NCI-H2171 treated with DMSO at 0.1 percent for 48 hours (cell line): ENCODE data around the gene DBI.
A peak's percentile ranks its signal among the peaks of the same experiment; 100 is the strongest.
"Not testable (repeated sequence)": the region's sequence is repeated elsewhere in the genome, so short reads cannot be mapped to it uniquely, and the experiment has no call there.

Experiments used
- DNase-seq: peaks from one replicate; lab custom pipeline; 2025; lab: John Stamatoyannopoulos, UW

The DBI gene

GRCh38 chr2:119402106-119402505, 35.3 kb downstream of the DBI start:
- DNase-seq, result no peak

- DNase-seq, result no peak
Observed at GRCh38 chr2:119402645-119403560, 36.1 kb downstream of the DBI start.

DNA sequence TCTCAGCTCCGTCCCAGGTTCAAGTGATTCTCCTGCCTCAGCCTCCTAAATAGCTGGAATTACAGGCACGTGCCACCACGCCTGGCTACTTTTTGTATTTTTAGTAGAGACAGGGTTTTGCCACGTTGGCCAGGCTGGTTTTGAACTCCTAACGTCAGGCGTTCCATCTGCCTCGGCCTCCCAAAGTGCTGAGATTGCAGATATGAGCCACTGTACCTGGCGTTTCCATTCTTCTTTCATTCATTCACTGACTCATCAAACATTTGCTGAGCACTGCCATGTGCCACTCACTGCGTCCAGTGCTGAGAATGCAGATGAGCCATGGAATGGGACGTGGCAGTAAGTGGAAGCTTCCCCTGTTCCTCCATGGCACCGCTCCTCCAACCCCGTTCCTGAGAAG, 36.8 kb downstream of the DBI start:
- DNase-seq, result not testable (repeated sequence)

DNA sequence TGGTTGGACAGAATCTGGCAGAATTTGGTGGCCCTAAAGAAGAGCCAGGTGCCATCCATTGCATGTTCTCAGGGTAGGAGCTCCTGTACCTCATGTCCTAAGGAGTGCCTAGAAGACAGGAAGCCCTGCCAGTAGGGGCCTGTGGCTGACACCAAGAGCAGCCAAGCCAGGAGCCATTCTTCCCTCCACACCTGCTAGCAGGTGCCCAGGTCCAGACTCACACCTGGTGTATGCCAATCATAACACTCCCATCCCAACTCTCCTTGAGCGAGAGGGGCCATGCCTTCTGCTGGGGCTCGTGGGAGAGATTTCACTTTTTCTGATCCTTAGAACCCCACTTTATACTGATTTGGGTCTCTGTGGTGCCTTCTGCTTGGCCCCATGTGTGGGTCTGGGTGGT, 38.4 kb downstream of the DBI start:
- DNase-seq, result no peak

DNA sequence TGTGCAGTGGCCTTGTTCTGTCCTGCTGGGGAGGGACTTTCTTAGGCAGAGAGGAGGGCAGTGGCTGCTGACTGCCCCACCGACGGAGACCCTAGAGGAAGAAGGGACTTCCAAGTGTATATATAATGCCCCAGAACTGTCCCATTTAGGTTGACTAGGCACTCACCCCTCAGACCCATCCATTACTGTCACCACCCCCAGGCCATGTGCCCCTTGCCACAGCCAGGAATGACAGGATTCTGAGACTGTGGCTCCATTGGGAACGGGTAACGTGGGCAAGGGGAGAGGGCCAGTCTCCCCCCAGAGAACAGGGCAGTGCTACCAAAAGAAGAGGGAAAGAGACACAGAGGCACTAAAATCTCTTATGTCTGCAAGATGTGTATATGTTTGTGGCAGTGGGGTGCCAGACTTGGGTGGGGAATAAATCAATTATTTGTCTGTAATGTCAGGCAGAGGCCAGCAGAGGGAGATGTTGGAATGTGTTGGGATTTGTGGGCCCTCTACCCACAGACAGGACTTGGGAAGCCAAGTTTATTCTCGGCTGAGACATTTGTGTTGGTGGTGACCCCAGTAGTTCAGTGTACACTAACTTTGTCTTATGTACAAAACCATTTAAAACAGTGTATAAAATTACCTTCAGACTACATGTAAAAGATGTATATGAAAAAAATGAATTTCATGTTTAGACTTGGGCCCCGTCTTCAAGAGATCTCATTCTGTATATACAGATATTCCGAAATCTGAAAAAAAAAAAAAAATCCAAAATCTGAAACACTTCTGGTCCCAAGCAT, 40.8 kb downstream of the DBI start:
- peak; percentile 69 for DNase-seq

DNA sequence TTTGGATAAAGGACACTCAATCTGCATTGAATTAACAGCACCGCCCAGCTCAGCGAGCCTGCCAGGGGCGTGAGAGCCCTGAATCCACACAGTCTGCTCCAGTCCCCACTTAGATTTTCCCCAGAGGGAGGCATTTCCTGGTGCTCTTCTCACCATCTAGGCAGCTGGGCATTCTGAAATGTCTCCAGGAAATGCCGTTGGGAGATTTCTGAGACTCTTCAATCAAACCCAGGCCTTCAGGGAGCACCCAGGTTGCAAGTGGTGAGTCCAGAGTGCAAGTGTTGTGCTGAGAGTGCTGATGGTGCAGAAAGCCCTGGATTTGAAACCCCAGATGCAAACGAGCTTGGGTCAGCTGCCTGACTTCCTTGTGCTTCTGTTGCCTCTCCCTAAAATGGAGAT, 41.4 kb downstream of the DBI start:
- DNase-seq, result peak; percentile 30

DNA sequence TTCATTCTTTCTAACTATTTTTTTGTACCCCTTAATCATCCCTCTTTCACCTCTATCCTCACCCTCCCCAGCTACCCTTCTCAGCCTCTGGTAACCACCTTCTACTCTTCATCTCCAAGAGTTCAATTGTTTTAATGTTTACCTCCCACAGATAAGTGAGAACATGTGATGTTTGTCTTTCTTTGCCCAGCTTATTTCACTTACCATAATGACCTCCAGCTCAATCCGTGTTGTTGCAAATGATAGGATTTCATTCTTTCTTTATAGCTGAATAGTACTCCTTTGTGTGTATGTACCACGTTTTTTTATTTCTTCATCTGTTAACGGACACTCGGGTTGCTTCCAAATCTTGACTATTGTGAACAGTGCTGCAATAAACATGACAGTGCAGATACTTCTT, 42.7 kb downstream of the DBI start:
- no peak for DNase-seq

GRCh38 chr2:119414894-119415293, 48.1 kb downstream of the DBI start:
- DNase-seq, result no peak

GRCh38 chr2:119415630-119416029, 48.9 kb downstream of the DBI start:
- DNase-seq, result no peak

DNA sequence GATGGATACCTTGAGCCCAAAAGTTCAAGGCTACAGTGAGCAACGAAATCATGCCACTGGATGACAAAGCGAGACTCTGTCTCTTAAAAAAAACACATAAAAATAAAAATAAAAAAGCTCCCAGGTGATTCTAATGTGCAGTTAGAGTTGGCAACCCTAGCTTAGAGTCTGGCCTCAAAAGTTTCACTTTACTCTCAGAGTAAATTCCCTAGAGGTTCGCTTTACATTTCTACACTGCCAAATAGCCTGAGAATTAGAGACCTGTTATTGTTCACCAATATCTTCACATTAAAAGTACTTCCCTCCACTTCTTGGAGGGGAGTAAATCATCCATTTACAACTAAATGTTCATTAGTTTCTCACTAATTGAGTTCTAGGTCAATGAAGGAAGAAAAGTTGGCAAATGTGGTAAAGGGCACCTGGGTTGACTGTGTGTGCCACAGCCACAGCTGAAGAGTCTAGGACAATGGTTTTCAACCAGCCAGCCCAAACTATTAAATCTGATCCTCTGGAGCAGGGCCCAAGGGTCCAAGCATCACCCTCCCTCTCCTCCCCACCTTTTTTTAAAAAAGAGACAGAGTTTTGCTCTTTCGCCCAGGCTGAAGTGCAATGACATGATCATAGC, 49.6 kb downstream of the DBI start:
- DNase-seq, result no peak

- DNase-seq, result no peak
Observed at GRCh38 chr2:119417908-119418307, 51.1 kb downstream of the DBI start.

DNA sequence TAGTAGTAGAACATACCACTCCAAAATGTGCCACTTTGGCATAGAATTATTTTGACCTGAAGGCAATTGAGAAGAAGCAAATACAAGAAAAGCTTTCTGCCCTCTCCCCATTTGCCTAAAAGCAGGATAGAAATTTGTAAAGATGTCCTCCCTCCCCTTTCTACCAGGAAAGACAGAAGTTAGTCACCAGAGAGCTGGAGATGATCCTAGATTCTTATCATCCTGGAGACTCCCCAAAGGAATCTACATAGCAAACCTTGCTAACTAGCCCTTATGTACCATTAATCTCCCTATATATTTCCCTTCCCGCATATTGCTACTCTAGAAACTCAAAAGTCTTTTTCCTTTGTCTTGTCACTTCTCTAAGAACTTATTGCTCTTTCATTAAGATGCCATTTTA, 52.3 kb downstream of the DBI start:
- no peak for DNase-seq

DNA sequence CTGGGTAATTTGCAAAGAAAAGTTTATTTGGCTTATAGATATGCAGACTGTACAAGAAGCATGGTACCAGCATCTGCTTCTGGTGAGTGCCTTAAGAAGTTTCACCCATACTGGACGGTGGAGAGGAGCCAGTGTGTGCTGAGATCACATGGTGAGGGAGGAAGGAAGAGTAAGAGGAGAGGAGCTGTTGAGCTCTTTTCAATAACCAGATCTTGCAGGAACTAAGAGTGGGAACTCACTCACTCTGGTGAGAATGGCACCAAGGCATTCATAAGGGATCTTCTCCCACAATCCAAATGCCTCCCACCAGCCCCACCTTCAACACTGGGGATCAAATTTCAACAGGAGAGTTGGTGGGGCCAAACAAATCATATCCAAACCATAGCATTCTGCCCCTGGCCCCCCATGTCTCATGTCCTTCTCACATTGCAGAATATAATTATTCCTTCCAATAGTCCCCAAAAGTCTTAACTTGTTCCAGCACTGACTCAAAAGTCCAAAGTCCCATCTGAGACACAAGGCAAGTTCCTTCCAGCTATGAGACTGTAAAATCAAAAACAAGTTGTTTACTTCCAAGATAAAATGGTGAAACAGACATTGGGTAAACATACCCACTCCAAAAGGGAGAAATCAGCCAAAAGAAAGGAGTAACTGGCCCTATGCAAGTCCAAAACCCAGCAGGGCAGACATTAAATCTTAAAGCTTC, 53.2 kb downstream of the DBI start:
- DNase-seq, result no peak

- no peak for DNase-seq
Observed at GRCh38 chr2:119421304-119421703, 54.5 kb downstream of the DBI start.

- no peak for DNase-seq
Observed at GRCh38 chr2:119421741-119422140, 55.0 kb downstream of the DBI start.
